ENCODE results near the gene PSMD4.

Gene PSMD4

DNA sequence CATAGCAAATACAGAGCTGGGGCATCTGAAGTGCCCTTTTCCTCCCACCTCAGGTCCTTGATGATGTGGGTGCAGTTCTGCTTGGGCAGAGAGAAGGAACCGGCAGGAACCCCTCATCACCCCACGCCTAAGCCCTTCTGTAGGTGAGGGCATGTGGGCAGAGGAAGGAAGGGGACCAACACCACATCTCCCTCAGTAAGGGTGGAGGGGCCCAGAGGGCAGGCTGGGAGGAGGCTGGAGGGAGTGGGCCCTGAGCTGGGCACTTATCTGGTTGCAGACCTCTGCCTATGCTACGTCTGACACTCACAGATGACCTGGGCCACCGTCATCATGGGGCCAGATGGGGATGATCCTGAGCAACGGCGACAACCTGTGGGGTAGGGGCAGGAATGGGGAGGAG lies 38.6 kb downstream of the PSMD4 start:
- ChIA-PET CTCF (interaction anchor here (0.6 to 1.5 kb wide), 3 partner anchors 8 to 47 kb away, joined by 3 to 6 read pairs (median 3); no protein-coding TSS in a partner anchor), POLR2A (interaction anchor here (1.4 to 4.0 kb wide), 5 partner anchors 9 to 48 kb away, joined by 4 to 24 read pairs (median 11); partner anchors contain the start of genes PI4KB, PSMD4 and ZNF687)
- TF ChIP-seq ZNF140 (tag by site-specific recombination; IDR thresholded peaks at IDR 0.05) (no peak), ZFP69B (tag by site-specific recombination; IDR thresholded peaks at IDR 0.05) (no peak), ZFHX2 (tag by site-specific recombination; conservative IDR thresholded peaks at IDR 0.05) (peak; percentile 10; the same call in 1 of the 2 replicates), ZNF677 (tag by site-specific recombination; IDR thresholded peaks at IDR 0.05) (no peak), EGR2 (tag by site-specific recombination; IDR thresholded peaks at IDR 0.05; ENCODE audit: low read depth) (peak; percentile 42), ZNF214 (tag by site-specific recombination; IDR thresholded peaks at IDR 0.05; ENCODE audit: borderline replicate concordance) (no peak), ZNF155 (tag by site-specific recombination; IDR thresholded peaks at IDR 0.05) (no peak), ZNF548 (tag by site-specific recombination; IDR thresholded peaks at IDR 0.05) (no peak)
- TF ChIP-seq, protein P1, sequence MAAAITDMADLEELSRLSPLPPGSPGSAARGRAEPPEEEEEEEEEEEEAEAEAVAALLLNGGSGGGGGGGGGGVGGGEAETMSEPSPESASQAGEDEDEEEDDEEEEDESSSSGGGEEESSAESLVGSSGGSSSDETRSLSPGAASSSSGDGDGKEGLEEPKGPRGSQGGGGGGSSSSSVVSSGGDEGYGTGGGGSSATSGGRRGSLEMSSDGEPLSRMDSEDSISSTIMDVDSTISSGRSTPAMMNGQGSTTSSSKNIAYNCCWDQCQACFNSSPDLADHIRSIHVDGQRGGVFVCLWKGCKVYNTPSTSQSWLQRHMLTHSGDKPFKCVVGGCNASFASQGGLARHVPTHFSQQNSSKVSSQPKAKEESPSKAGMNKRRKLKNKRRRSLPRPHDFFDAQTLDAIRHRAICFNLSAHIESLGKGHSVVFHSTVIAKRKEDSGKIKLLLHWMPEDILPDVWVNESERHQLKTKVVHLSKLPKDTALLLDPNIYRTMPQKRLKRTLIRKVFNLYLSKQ (tag by site-specific recombination; IDR thresholded peaks at IDR 0.05; ENCODE audit: borderline replicate concordance): no peak
- TF ChIP-seq, protein P2, sequence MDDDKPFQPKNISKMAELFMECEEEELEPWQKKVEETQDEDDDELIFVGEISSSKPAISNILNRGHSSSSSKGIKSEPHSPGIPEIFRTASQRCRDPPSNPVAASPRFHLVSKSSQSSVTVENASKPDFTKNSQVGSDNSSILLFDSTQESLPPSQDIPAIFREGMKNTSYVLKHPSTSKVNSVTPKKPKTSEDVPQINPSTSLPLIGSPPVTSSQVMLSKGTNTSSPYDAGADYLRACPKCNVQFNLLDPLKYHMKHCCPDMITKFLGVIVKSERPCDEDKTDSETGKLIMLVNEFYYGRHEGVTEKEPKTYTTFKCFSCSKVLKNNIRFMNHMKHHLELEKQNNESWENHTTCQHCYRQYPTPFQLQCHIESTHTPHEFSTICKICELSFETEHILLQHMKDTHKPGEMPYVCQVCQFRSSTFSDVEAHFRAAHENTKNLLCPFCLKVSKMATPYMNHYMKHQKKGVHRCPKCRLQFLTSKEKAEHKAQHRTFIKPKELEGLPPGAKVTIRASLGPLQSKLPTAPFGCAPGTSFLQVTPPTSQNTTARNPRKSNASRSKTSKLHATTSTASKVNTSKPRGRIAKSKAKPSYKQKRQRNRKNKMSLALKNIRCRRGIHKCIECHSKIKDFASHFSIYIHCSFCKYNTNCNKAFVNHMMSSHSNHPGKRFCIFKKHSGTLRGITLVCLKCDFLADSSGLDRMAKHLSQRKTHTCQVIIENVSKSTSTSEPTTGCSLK (tag by site-specific recombination; IDR thresholded peaks at IDR 0.05): no peak
- H3K4me3 ChIP-seq (ENCODE audit: low read depth, low read length): no peak overlapping the region
- H3K9me3 ChIP-seq (ENCODE audit: control insufficient read depth, insufficient read depth, low read depth, low read length): no peaks in the 10 kb centered on the region
- H3K27ac ChIP-seq (ENCODE audit: extremely low read depth, low read depth, low read length): no peak overlapping the region
- H3K4me1 ChIP-seq (ENCODE audit: control insufficient read depth, insufficient read depth, low read length): no peaks in the 10 kb centered on the region
- peaks cover 12 to 97% of the 10 kb centered on the region in 2 experiments for H3K36me3 ChIP-seq (ENCODE audit: control insufficient read depth in 2 of 2, insufficient read depth in 1 of 2, low read length in 2 of 2)

DNA sequence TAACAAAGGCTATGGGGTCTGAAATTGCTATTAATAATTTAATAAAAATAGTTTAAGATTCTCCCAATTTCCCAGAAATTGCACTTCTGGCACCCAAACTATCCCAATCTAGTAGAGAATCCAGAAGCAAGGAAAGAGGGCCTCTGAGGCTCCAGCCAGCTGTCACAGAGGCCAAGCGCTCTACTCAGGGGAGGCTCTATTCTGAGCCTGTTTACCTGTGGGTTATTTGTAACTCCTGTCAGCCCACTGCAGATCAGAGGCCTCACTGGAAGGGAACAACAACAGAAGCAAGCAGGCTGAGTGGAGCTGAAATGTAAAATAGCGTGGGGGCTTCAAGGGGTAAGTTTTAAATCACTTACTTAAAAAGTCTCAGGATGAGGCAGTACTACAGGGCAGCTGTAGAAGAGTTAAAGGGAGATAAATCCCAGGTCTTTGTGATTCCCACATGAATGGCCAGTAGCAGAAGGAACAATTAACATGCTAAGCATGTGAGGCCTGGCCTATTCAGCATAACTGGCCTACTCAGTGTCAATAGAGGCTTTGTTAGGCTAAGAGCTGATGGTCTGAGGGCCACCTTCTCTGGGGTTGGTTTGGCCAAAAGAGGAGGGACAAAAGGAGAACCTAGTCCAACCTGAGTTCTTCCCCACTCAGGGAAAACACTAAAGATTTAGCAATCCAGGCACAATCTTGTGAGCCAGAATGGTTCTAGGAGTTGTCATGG lies 40.4 kb downstream of the PSMD4 start:
- POLR2A ChIA-PET: interaction anchor here (2.5 to 4.0 kb wide), 3 partner anchors 11 to 40 kb away, joined by 7 to 24 read pairs (median 14); partner anchors contain the start of genes PSMD4 and ZNF687
- Histone ChIP-seq H3K27ac (ENCODE audit: extremely low read depth, low read depth, low read length) (0 out of 2 replicates have a peak overlapping the region, but pooled peaks have one; percentile 24), H3K4me3 (ENCODE audit: low read depth, low read length) (no peak overlapping the region), H3K9me3 (ENCODE audit: control insufficient read depth, insufficient read depth, low read depth, low read length) (no peaks in the 10 kb centered on the region), H3K4me1 (ENCODE audit: control insufficient read depth, insufficient read depth, low read length) (no peaks in the 10 kb centered on the region), H3K36me3 (ENCODE audit: control insufficient read depth in 2 of 2, insufficient read depth in 1 of 2, low read length in 2 of 2) (peaks cover 25 to 97% of the 10 kb centered on the region in 2 experiments)
- CTCF ChIA-PET: interaction anchor here (0.6 to 8.0 kb wide), 3 partner anchors 10 to 45 kb away, joined by 3 to 190 read pairs (median 4); partner anchors contain the start of gene PI4KB
- TF ChIP-seq REPIN1 (tag by site-specific recombination; IDR thresholded peaks at IDR 0.05; ENCODE audit: low read depth) (no peak), ZBTB7A (tag by site-specific recombination; IDR thresholded peaks at IDR 0.05; ENCODE audit: low read depth) (no peak), ZNF302 (tag by site-specific recombination; IDR thresholded peaks at IDR 0.05; ENCODE audit: low read depth) (no peak), ZNF600 (tag by site-specific recombination; IDR thresholded peaks at IDR 0.05) (no peak), GLI2 (tag by site-specific recombination; IDR thresholded peaks at IDR 0.05; ENCODE audit: borderline replicate concordance, low read depth) (no peak), SP3 (tag by site-specific recombination; IDR thresholded peaks at IDR 0.05) (no peak), ZNF654 (tag by site-specific recombination; IDR thresholded peaks at IDR 0.05; ENCODE audit: low read depth) (no peak)
- TF ChIP-seq, protein P3, sequence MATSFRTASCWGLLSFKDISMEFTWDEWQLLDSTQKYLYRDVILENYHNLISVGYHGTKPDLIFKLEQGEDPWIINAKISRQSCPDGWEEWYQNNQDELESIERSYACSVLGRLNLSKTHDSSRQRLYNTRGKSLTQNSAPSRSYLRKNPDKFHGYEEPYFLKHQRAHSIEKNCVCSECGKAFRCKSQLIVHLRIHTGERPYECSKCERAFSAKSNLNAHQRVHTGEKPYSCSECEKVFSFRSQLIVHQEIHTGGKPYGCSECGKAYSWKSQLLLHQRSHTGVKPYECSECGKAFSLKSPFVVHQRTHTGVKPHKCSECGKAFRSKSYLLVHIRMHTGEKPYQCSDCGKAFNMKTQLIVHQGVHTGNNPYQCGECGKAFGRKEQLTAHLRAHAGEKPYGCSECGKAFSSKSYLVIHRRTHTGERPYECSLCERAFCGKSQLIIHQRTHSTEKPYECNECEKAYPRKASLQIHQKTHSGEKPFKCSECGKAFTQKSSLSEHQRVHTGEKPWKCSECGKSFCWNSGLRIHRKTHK (tag by site-specific recombination; IDR thresholded peaks at IDR 0.05): no peak
- TF ChIP-seq, protein P4, sequence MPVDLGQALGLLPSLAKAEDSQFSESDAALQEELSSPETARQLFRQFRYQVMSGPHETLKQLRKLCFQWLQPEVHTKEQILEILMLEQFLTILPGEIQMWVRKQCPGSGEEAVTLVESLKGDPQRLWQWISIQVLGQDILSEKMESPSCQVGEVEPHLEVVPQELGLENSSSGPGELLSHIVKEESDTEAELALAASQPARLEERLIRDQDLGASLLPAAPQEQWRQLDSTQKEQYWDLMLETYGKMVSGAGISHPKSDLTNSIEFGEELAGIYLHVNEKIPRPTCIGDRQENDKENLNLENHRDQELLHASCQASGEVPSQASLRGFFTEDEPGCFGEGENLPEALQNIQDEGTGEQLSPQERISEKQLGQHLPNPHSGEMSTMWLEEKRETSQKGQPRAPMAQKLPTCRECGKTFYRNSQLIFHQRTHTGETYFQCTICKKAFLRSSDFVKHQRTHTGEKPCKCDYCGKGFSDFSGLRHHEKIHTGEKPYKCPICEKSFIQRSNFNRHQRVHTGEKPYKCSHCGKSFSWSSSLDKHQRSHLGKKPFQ (tag by site-specific recombination; IDR thresholded peaks at IDR 0.05): no peak
- TF ChIP-seq, protein P5, sequence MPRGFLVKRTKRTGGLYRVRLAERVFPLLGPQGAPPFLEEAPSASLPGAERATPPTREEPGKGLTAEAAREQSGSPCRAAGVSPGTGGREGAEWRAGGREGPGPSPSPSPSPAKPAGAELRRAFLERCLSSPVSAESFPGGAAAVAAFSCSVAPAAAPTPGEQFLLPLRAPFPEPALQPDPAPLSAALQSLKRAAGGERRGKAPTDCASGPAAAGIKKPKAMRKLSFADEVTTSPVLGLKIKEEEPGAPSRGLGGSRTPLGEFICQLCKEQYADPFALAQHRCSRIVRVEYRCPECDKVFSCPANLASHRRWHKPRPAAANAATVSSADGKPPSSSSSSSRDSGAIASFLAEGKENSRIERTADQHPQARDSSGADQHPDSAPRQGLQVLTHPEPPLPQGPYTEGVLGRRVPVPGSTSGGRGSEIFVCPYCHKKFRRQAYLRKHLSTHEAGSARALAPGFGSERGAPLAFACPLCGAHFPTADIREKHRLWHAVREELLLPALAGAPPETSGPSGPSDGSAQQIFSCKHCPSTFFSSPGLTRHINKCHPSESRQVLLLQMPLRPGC (tag by site-specific recombination; IDR thresholded peaks at IDR 0.05): no peak

All from HEK293 (cell line).